GM19324 (cell line): ENCODE results near the gene AGTRAP.

Source experiments
- ATAC-seq: cut with Tn5 transposase; IDR thresholded peaks from one replicate; pipeline ENCODE4 v1.9.1; 2021; ENCODE audit warnings: mild to moderate bottlenecking, moderate library complexity; ENCODE audit not compliant: unreplicated experiment, low FRiP score

The AGTRAP gene

GRCh38 chr1:11731691-11732283 is 4.1 kb upstream of the AGTRAP start:
- ATAC-seq = no peak

GRCh38 chr1:11733306-11733705 is 2.6 kb upstream of the AGTRAP start:
- ATAC-seq = no peak

GRCh38 chr1:11735531-11735853 is 444 bp upstream of the AGTRAP start:
- no peak for ATAC-seq

GRCh38 chr1:11736746-11737639 is 1.1 kb downstream of the AGTRAP start:
- ATAC-seq = no peak

GRCh38 chr1:11738096-11738495 is 2.2 kb downstream of the AGTRAP start:
- no peak for ATAC-seq

- no peak for ATAC-seq
These were observed 2.8 kb downstream of the AGTRAP start for GRCh38 chr1:11738783-11739182.

GRCh38 chr1:11740258-11741192 is 4.6 kb downstream of the AGTRAP start:
- ATAC-seq = no peak

- ATAC-seq = no peak
These were observed 5.5 kb downstream of the AGTRAP start for GRCh38 chr1:11741482-11741881.

- no peak for ATAC-seq
These were observed 6.1 kb downstream of the AGTRAP start for GRCh38 chr1:11741919-11742558.

GRCh38 chr1:11744287-11744686 is 8.4 kb downstream of the AGTRAP start:
- ATAC-seq = no peak

GRCh38 chr1:11746092-11746491 is 10.2 kb downstream of the AGTRAP start:
- ATAC-seq = no peak

- no peak for ATAC-seq
These were observed 11.0 kb downstream of the AGTRAP start for GRCh38 chr1:11746795-11747487.

GRCh38 chr1:11748294-11749202 is 12.6 kb downstream of the AGTRAP start:
- no peak for ATAC-seq

- ATAC-seq = no peak
These were observed 13.3 kb downstream of the AGTRAP start for GRCh38 chr1:11749203-11749689.

GRCh38 chr1:11749996-11750395 is 14.1 kb downstream of the AGTRAP start:
- no peak for ATAC-seq

GRCh38 chr1:11751087-11751486 is 15.2 kb downstream of the AGTRAP start:
- no peak for ATAC-seq

- ATAC-seq = no peak
These were observed 16.6 kb downstream of the AGTRAP start for GRCh38 chr1:11752359-11753088.

- ATAC-seq = no peak
These were observed 17.7 kb downstream of the AGTRAP start for GRCh38 chr1:11753555-11754208.
